Esophagus squamous epithelium (tissue), 5 donors: Measurements from ENCODE around the gene GUSB. TPM values are rescaled to one million over a fixed set of nuclear protein-coding genes. Genes with fewer than 3 reads are reported as not detected.
"Not testable (repeated sequence)": the region's sequence is repeated elsewhere in the genome, so short reads cannot be mapped to it uniquely, and the experiment has no call there.

Source experiments
- DNase-seq: peaks from one replicate; lab custom pipeline; 2025; lab: John Stamatoyannopoulos, UW
- H3K27ac ChIP-seq, 4 donors: fragments of 200-600 bp; sonication (generic); one replicate each; pipeline ENCODE4 v1.5.1; 2016 to 2019; ENCODE audit warnings: mild to moderate bottlenecking in 1 of 4
- H3K27me3 ChIP-seq, 4 donors: fragments of 200-600 bp; sonication (generic); 1 replicate in 3 of 4; 2 replicates in 1 of 4; pipeline versions ENCODE4 v1.5.1 to v1.6.0; 2017 to 2021; ENCODE audit warnings: antibody characterized with exemption in 1 of 4
- H3K36me3 ChIP-seq, 3 donors: fragments of 200-600 bp; sonication (generic); one replicate each; pipeline ENCODE4 v1.5.1; 2016 to 2019
- H3K4me1 ChIP-seq, 3 donors: fragments of 200-600 bp; sonication (generic); one replicate each; pipeline ENCODE4 v1.5.1; 2017 to 2019
- H3K4me3 ChIP-seq, 4 donors: fragments of 200-600 bp; sonication (generic); 1 replicate in 3 of 4; 2 replicates in 1 of 4; pipeline ENCODE4 v1.5.1; 2016 to 2019; ENCODE audit warnings: mild to moderate bottlenecking in 2 of 4, moderate library complexity in 1 of 4
- H3K9me3 ChIP-seq, 3 donors: fragments of 200-600 bp; sonication (generic); one replicate each; pipeline ENCODE4 v1.5.1; 2016 to 2019
- CTCF ChIP-seq, 6 experiments: fragments of 450-650 bp in 4 of 6; fragments of 200-600 bp in 2 of 6; sonication (generic) in 2 of 6; IDR thresholded peaks; one replicate each; pipeline ENCODE4 v1.5.1; 2016 to 2019; ENCODE audit warnings: antibody characterized with exemption in 6 of 6, mild to moderate bottlenecking in 4 of 6, moderate library complexity in 4 of 6
- POLR2A ChIP-seq, 4 donors: fragments of 450-650 bp; IDR thresholded peaks; one replicate each; pipeline ENCODE4 v1.6.1; 2017; ENCODE audit warnings: antibody characterized with exemption in 4 of 4, mild to moderate bottlenecking in 4 of 4, moderate library complexity in 3 of 4
- WGBS, 2 donors: methylation state at CpG; one replicate each; pipeline ENCODE4 v1.1.5; 2018; 5-methylcytosine and 5-hydroxymethylcytosine counted together
- intact Hi-C: fragments of 100-400 bp; cut with DNase I; formaldehyde crosslinking; loops from one replicate; pipeline ENCODE4 v1.15.0; 2022
- total RNA-seq, 4 donors: library from RNA; depleted of rRNA; stranded (reverse); fragments of >200 nt; gene quantifications; one replicate each; pipeline ENCODE4 v1.1.0, GENCODE V29; 2016
- donor health status: DM: yes; HTN: yes; CAD: no.

Gene GUSB
- total RNA-seq, 4 donors from 2014 or later: 13.6 to 30.1 (median 21.7) TPM

GRCh38 chr7:65966146-65966545, 15.9 kb downstream of the GUSB start:
- Histone ChIP-seq H3K36me3 (peaks cover 23 to 100% (median 71%) of the 10 kb centered on the region in 3 donors), H3K27ac (no peak overlapping the region), H3K4me3 (no peak overlapping the region), H3K4me1 (no peaks in the 10 kb centered on the region), H3K27me3 (no peaks in the 10 kb centered on the region), H3K9me3 (no peaks in the 10 kb centered on the region)
- no peak for DNase-seq
- TF ChIP-seq CTCF (IDR thresholded peaks at IDR 0.05) (no peak), POLR2A (IDR thresholded peaks at IDR 0.05) (no peak)
- WGBS, 2 donors: 83 to 91% methylated on average over 6 of the region's 6 CpGs
- intact Hi-C loops: no loop called here

GRCh38 chr7:65964671-65965070, 17.3 kb downstream of the GUSB start:
- DNase-seq, H3K9me3 ChIP-seq, H3K4me3 ChIP-seq, H3K27ac ChIP-seq, intact Hi-C loops, H3K4me1 ChIP-seq, H3K27me3 ChIP-seq: not testable (repeated sequence)
- peaks cover 23 to 100% (median 67%) of the 10 kb centered on the region in 3 donors for H3K36me3 ChIP-seq
- WGBS, 2 donors: 85% methylated on average over 3 of the region's 3 CpGs

- DNase-seq: no peak
- intact Hi-C loops: no loop called here
- no peaks in the 10 kb centered on the region for H3K27me3 ChIP-seq
- WGBS, 2 donors: 84 to 95% methylated on average over 6 of the region's 6 CpGs
- no peaks in the 10 kb centered on the region for H3K9me3 ChIP-seq
- TF ChIP-seq POLR2A (IDR thresholded peaks at IDR 0.05) (no peak), CTCF (IDR thresholded peaks at IDR 0.05) (no peak)
- no peaks in the 10 kb centered on the region for H3K4me1 ChIP-seq
- no peak overlapping the region for H3K27ac ChIP-seq
- H3K4me3 ChIP-seq: no peak overlapping the region
- peaks cover 14 to 100% (median 50%) of the 10 kb centered on the region in 3 donors for H3K36me3 ChIP-seq
Observed at GRCh38 chr7:65962033-65962432, 20.0 kb downstream of the GUSB start.

- H3K36me3 ChIP-seq: peaks cover 3 to 100% (median 40%) of the 10 kb centered on the region in 3 donors
- DNase-seq: no peak
- TF ChIP-seq CTCF (IDR thresholded peaks at IDR 0.05) (no peak), POLR2A (IDR thresholded peaks at IDR 0.05) (no peak)
Observed at GRCh38 chr7:65960351-65961074, 21.5 kb downstream of the GUSB start.

GRCh38 chr7:65955718-65956117, 26.3 kb downstream of the GUSB start:
- no peaks in the 10 kb centered on the region for H3K9me3 ChIP-seq
- H3K27ac ChIP-seq: no peak overlapping the region
- peaks cover 0 to 14% (median 0%) of the 10 kb centered on the region in 3 donors for H3K4me1 ChIP-seq
- H3K36me3 ChIP-seq: peaks cover 0 to 71% (median 12%) of the 10 kb centered on the region in 3 donors
- intact Hi-C loops: no loop called here
- TF ChIP-seq CTCF (IDR thresholded peaks at IDR 0.05) (no peak), POLR2A (IDR thresholded peaks at IDR 0.05) (no peak)
- 21 to 70% methylated on average over 4 of the region's 4 CpGs for WGBS, 2 donors
- no peak for DNase-seq
- no peak overlapping the region for H3K4me3 ChIP-seq
- H3K27me3 ChIP-seq: no peaks in the 10 kb centered on the region

More at GRCh38 chr7:65960351-65961074, 21.5 kb downstream of the GUSB start:
- WGBS, 2 donors: 69 to 72% methylated on average over 11 to 18 of the region's 19 CpGs
- intact Hi-C loops: no loop called here
- Histone ChIP-seq H3K9me3 (no peaks in the 10 kb centered on the region), H3K27ac (no peak overlapping the region), H3K27me3 (no peaks in the 10 kb centered on the region), H3K4me1 (peaks cover 0 to 3% (median 0%) of the 10 kb centered on the region in 3 donors), H3K4me3 (no peak overlapping the region)
